Fibroblast of villous mesenchyme (primary cell): ENCODE results near the gene ACBD6. TPM values are rescaled to one million over a fixed set of nuclear protein-coding genes. Genes with fewer than 3 reads are reported as not detected.
"Not testable (repeated sequence)": the region's sequence is repeated elsewhere in the genome, so short reads cannot be mapped to it uniquely, and the experiment has no call there.

Source experiments
- DNase-seq: peaks from one replicate; pipeline ENCODE4 v3.0.0-alpha.2; 2010; ENCODE audit warnings: low read depth
- H3K4me3 ChIP-seq: 2 replicates; pipeline ENCODE4 v1.5.1; 2011; ENCODE audit warnings: low read depth, mild to moderate bottlenecking, low read length
- total RNA-seq: library from RNA; depleted of rRNA; stranded (reverse); fragments of >200 nt; gene quantifications from 2 replicates; pipeline ENCODE4 v1.2.3, GENCODE V29; 2012
- TF ChIP-seq, protein P1 (sequence below): IDR thresholded peaks from 2 replicates; pipeline ENCODE4 v1.5.1; 2012; ENCODE audit warnings: low read depth, mild to moderate bottlenecking, low read length; ENCODE audit not compliant: insufficient read depth

ACBD6 gene
- total RNA-seq, 1 donor, result 44.5 TPM

DNA sequence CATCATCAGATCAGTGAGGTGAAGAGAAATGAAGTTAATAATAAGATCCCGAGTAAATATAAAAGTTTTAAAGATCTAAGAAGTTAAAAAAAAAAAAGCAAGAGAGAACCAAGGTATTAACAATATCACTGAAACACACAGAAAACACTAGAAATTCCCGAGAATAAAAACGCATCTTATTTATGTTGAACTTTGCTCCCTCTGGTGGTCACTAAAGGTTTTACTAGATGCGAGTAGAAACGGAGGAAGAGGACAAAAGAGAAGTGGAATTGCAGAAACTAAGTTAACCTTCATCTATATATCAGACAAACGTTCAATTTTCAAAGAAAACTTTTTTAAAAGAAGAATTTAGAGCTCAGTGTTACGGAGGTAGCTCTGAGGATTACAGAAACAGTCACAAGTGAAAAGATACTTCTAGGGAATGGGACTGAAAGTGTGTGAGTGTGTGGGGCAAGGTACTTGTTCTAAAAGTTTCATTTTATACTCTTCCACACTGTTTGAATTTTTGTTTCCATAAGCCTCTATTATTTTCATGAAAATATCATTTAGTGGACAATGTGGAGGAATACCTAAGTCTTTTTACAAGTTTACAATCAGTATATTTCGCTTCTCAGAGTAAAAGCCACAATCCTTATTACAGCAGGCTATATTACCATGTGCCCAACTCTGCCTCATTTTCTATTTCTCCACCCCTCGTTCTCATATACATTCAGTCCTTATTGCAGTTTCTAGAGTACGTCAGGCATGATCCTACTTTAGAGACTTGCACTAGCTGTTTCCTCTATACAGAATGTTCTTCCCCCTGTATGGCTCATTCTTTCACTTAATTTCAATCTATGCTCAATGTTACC lies 19.7 kb downstream of the ACBD6 start:
- peak; percentile 63 for DNase-seq
- TF ChIP-seq, protein P1, sequence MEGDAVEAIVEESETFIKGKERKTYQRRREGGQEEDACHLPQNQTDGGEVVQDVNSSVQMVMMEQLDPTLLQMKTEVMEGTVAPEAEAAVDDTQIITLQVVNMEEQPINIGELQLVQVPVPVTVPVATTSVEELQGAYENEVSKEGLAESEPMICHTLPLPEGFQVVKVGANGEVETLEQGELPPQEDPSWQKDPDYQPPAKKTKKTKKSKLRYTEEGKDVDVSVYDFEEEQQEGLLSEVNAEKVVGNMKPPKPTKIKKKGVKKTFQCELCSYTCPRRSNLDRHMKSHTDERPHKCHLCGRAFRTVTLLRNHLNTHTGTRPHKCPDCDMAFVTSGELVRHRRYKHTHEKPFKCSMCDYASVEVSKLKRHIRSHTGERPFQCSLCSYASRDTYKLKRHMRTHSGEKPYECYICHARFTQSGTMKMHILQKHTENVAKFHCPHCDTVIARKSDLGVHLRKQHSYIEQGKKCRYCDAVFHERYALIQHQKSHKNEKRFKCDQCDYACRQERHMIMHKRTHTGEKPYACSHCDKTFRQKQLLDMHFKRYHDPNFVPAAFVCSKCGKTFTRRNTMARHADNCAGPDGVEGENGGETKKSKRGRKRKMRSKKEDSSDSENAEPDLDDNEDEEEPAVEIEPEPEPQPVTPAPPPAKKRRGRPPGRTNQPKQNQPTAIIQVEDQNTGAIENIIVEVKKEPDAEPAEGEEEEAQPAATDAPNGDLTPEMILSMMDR, result peak; percentile 74
- H3K4me3 ChIP-seq, result no peak overlapping the region

DNA sequence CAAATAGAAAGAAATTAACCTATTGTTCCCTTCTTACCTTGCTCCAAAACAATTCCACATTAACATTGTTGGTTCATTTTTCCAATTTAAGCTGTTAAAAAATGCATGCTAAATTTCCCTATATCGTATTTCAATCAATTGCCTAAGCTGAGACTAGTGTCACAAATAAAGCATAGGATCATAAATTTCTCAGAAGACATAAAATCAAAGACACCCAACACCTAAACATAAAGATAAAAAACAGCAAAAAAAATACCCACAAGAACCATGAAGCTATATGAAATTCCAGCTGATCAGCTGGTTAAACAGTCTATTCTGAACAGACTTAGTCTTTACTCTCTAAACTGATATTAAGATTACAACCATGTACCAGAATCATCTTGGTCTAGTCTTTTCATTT lies 32.3 kb downstream of the ACBD6 start:
- TF ChIP-seq, protein P1, result no peak
- H3K4me3 ChIP-seq, result no peak overlapping the region
- DNase-seq, result no peak

DNA sequence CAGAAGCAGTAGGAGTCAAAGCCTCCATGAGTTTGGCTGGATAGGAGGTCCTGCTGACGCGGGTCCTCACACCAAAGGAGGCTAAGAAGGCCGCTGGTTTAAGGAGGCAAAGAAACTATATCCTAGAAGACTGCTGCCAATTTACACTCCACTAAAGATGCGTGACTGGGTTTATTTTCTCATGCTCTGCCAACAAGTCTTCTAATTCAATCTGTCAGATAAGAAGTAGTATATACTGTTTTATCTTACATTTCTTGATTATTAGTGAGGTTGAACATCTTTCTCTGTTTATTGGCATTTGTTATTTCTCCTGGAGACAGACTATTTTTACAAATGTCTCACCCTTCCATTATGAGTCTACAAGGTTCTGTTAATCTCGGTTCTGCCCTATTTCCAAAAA lies 34.1 kb downstream of the ACBD6 start:
- no peak overlapping the region for H3K4me3 ChIP-seq
- no peak for DNase-seq
- TF ChIP-seq, protein P1, result no peak

DNA sequence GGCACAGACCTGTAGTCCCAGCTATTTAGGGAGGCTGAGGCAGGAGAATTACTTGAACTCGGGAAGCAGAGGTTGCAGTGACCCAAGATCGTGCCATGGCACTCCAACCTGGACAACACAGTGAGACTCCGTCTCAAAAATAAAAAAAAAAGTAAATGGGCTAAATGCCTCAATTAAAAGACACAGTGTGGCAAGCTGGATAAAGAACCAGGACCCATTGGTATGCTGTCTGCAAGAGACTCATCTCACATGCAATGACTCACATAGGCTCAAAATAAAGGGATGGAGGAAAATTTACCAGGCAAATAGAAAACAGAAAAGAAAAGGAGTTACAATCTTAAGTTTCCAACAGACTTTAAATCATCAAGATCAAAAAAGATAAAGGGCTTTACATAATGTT lies 40.3 kb downstream of the ACBD6 start:
- H3K4me3 ChIP-seq, result no peak overlapping the region
- DNase-seq, result peak; percentile 11
- TF ChIP-seq, protein P1, result no peak

DNA sequence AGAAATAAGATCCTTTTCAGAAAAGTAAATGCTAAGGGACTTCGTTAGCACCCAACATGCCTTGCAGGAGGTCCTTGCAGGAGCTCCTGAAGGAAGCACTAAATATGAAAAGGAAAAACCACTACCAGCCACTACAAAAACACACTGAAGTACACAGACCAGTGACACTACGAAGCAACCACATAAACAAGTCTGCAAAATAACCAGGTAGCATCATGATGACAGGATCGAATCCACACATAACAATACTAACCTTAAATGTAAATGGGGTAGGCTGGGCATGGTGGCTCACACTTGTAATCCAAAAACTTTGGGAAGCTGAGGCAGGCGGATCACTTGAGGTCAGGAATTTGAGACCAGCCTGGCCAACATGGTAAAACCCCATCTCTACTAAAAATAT lies 40.7 kb downstream of the ACBD6 start:
- not testable (repeated sequence) for DNase-seq, H3K4me3 ChIP-seq

DNA sequence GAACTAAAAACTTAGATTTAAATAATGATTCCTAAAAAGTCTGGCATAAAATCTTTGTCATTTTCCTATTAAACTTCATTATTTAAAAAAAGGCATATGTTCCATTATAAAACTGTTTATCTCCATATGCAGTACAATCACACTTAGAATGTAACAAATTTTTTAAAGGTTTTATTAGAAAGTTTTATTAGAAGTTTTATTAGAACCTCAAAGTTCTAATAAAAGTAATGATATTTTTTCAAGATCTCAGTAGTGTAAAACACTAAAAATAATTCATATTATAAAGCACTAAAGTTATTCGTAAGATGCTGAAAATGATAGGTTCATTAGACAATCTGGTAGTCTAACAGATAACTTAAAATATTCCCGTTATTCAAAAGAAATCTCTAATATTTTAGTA lies 43.6 kb downstream of the ACBD6 start:
- TF ChIP-seq, protein P1, result no peak
- no peak for DNase-seq
- no peak overlapping the region for H3K4me3 ChIP-seq

DNA sequence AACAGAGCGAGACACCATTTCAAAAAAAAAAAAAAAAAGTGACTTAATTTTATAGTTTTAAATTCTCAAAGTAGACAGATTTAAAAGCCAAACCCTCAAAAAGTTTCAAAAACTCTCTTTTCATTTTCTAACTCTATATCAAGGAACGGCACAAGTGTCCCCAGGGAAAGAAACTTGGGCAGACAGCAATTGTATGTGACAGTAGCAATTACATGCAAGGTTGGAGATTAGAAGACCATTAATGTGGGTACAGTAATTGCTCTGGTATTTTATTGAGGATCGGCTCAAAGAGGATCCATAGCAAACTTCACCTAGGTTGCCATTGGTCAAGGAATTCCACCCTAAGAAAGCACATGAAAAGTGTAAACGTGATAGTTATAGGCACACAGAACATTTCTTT lies 46.2 kb downstream of the ACBD6 start:
- no peak for DNase-seq
- TF ChIP-seq, protein P1, result no peak
- no peak overlapping the region for H3K4me3 ChIP-seq
